Endometrial microvascular endothelial cells (primary cell): ENCODE data around the gene UGT1A8. TPM values are rescaled to one million over a fixed set of nuclear protein-coding genes. Genes with fewer than 3 reads are reported as not detected.

Experiments
- in situ Hi-C: cut with HindIII; loops from 2 replicates; pipeline ENCODE4 v1.10.0; 2017; ENCODE audit warnings: low sequenced_read_pairs, low pct_unique_long_range_greater_than_20kb; ENCODE audit errors: inconsistent ontology term
- total RNA-seq: library from RNA; depleted of rRNA; stranded (reverse); fragments of >200 nt; gene quantifications from one replicate; pipeline ENCODE4 v1.2.3, GENCODE V29; 2015; ENCODE audit errors: inconsistent ontology term

UGT1A8 gene
- total RNA-seq, 1 donor from 2014 or later, result not detected

DNA sequence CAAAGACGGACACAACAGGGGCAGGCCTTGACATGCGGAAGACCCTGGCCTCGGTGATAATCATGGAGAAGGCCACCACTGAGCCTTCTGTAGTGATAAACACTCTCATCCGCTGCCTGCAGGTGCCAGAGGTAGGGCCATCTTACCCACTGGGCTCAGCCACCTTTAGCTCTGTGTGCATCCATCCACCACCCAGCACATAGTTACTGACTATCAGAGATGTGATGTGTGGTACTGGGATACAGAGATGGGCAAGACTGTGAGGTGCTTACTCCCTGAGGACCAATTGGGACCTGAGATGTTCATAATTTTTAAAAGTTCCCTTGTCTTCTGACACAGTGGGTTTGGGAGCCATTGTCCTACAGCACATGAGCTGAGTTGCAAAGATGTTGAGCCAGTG, 162.3 kb downstream of the UGT1A8 start:
- in situ Hi-C loops, result no loop called here

GRCh38 chr2:233780771-233781170, 163.3 kb downstream of the UGT1A8 start:
- in situ Hi-C loops, result no loop called here

DNA sequence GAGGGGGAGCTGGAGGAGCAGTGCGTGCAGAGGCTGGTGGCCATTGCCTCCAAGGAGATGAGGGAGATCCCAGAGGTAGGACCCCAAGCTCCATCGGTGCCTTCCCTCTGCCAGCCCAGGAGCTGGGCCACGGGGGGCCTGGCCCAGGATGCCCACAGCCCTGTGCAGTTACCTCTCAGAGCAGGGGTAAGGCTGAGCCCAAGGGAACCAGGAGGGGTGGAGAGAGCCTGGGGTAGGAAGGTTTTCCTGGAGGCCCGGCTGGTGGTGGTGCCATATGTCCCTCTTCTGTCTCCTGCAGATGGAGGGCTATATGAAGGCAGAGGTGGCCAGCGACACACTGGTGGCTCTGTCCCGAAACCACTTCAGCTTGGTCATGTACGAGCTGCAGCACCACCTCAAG, 172.1 kb downstream of the UGT1A8 start:
- in situ Hi-C loops, result no loop called here

GRCh38 chr2:233791151-233791882, 173.9 kb downstream of the UGT1A8 start:
- in situ Hi-C loops, result no loop called here

- in situ Hi-C loops, result no loop called here
Observed at GRCh38 chr2:233791883-233792329, 174.5 kb downstream of the UGT1A8 start.

DNA sequence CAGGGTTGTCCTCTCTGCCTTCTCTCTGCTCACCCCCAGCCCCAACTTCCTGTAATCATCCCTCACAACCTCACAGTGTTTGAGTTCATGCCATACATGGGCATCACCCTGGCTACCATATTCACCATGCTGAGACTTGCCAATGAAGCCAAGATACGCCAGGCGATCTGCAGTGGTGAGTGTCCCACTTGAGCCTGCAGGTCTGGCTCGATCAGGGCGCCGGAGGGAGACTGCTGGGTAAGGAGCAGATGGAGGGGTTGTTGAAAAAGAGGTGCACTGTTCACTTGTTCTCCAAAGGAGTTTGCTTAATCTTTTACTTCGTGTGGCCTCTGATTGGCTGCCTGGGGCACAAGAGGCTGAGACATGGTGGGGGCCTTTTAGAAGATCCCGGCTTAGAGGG, 175.3 kb downstream of the UGT1A8 start:
- in situ Hi-C loops, result no loop called here

GRCh38 chr2:233793465-233794127, 176.2 kb downstream of the UGT1A8 start:
- in situ Hi-C loops, result no loop called here

DNA sequence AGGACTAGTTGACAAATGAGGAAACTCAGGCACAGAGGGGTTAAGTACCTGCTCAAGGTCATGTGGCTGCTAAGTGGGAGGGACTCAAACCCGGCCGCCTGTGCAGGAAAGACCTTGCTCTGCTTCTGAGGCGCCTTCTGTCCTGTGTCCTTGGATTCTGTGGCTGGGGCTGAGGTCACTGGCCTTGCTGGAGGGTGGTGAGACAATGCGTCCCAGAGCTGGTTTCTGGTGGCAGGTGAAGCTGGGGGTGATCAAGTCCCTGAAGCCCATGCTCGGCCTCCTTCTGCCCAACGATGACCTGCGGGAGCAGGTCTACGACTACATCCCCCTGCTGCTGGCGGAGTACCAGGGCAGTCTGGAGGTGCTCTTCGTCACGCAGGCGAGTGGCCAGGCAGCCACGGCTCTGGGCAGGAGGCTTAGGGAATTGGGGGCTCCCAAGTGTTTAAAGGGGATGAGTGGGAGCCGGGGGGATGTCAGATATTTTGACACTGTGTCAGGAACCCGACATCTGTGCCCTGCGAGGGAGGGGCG, 176.8 kb downstream of the UGT1A8 start:
- in situ Hi-C loops, result no loop called here

- in situ Hi-C loops, result no loop called here
Observed at GRCh38 chr2:233795735-233796171, 178.3 kb downstream of the UGT1A8 start.

DNA sequence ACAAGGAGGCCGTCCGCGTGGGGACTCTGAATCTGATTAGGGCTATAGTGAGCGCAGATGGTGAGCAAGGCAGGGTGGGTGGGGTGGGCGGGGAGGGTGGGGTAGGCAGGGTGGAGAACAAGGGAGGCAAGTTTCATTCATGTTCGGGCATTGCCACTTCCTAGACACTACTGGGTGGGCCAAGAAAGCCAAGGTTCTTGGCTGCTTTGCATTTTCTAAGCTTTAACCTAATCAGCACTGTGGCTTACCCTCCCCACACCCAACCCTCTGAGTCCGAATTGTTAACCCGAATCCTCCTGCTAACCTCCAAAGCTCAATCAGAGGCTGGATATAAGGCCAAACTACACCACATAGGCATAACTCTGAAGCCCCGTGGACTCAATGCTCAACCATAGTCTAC, 178.8 kb downstream of the UGT1A8 start:
- in situ Hi-C loops, result no loop called here

DNA sequence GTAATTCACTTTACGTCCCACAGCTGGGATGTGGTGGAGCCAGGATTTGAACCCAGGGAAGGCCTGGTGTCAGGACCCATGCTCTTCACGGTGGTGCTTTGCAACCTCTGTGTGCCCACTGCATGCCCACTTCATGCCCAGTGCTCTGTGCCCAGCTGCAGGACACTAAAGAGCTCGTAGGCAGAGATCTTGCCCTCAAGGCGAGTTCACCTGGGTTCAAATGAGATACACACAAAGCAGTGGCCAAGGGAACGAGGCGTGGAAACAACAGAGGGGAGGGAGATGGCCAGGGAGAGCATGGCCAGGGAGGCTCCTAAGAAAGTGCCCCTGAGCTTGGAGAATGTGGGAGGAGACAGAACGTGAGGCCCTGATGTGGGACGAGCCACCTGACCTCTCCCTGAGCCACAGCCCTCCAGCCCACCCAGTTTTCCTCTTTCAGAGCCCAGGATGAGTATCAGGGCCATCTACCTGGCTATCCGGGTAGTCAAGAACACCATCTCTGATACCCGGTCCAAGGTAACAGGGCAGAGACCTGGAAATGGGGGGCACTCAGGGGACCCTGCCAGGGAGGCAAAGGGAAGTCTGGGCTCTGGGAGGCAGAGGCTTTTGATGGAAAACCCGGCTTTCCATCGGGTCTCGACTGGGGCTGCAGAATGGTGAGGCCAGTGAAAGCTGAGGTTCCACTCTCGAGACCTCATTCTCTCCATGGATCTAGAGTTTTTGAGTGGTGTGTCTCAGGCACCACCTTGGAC, 181.1 kb downstream of the UGT1A8 start:
- in situ Hi-C loops, result no loop called here

DNA sequence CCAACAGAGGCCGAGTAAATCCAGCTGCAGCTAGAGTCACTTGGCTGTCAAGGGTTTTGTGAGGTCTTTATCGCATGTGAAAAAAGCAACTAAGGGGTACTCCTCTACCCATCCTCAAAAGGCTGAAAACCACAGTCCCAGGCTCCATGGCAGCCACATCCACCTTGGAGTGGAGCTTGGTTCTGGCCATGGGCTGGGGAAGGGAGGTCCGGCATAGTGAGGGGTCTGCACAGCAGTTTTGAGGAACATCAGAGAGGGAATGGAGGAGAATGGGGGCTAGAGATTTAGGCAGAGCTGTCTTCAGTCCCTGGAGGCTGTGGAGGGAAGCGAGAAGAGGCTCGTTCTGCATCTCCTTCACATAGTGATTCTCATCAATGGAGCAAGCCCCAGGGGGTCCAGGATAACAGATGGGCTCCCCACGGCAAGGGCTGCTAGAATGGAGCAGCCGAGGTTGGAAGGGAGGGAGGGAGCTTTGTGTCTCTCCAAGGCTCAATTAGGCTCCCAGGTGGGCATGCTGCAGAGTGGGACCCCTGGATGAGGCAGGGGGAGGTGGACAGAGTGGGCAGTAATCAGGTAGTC, 181.7 kb downstream of the UGT1A8 start:
- in situ Hi-C loops, result no loop called here

DNA sequence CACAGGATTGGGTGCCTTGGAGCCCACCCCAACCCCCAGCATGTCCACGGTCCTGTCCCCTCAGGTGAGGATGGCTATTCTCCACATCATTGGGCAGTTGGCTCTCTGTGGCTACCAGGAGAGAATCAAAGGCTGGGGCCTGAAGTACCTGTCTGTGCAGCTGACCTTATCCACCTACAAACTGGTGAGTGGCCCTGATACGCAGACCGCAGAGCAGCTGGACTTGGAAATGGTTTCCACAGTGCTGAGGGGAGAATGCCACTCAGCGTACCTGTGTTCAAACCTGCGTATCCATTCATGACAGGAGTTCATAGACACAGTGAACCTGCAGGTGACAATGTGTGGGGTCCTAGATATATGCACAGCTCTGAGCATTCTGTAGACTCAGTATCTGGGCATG, 182.3 kb downstream of the UGT1A8 start:
- in situ Hi-C loops, result no loop called here

GRCh38 chr2:233800208-233800607, 182.8 kb downstream of the UGT1A8 start:
- in situ Hi-C loops, result no loop called here

- in situ Hi-C loops, result no loop called here
Observed at GRCh38 chr2:233801357-233802131, 184.1 kb downstream of the UGT1A8 start.

DNA sequence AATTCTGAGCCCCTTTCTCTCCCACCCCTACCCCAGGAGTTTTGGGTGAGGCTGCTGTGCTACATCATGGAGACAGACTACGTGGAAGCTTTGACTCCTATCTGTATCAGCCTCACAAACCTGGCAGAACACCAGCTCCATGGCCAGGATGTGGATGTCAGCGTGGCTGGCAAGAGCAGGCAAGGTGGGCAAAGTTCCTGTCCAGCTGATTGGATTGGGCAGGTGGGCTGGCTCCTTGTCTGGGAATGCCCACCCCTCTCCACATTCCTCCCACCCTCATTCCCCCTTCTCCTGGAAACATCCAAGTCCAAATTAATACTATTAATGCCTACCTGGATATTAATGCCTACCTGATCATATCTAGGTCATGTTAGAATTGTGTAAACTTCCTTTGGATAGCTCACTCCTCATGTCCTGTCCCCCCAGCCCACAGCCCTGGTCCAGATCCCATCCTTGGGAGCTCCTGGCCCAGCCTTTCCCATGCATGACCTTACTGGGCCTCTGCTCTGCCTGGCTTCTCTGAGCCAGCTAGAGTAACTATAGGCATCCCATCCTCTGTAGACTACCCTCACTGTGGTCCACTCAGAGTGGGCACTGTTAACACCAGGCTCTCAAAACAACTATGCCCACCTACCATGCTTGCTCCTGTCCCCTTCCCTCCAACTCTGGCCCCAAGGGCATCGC, 184.8 kb downstream of the UGT1A8 start:
- in situ Hi-C loops, result no loop called here

- in situ Hi-C loops, result no loop called here
Observed at GRCh38 chr2:233803292-233803911, 186.0 kb downstream of the UGT1A8 start.

DNA sequence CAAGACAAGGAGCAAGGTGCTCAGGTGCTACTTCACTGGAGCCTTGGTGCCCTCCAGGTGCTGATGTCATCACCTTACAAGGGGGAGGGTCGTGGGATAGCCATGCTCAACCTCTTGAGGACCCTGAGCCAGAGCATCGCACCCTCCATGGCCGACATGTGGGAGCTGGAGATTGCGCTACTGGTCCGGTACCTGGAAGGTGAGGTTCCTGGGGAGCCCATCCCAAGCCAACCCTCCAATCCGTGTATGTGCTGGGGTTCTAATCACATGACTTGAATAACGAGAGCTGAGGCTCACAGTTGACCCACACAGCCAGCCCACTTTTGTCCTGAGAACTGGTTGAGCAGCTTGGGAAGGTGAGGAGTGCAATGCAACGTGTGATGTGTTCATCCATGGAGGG, 186.6 kb downstream of the UGT1A8 start:
- in situ Hi-C loops, result no loop called here
